8988T (cell line): ENCODE results near the gene PRR23E.

Experiments
- DNase-seq: peaks from one replicate; pipeline ENCODE4 v3.0.0; 2011

PRR23E gene

DNA sequence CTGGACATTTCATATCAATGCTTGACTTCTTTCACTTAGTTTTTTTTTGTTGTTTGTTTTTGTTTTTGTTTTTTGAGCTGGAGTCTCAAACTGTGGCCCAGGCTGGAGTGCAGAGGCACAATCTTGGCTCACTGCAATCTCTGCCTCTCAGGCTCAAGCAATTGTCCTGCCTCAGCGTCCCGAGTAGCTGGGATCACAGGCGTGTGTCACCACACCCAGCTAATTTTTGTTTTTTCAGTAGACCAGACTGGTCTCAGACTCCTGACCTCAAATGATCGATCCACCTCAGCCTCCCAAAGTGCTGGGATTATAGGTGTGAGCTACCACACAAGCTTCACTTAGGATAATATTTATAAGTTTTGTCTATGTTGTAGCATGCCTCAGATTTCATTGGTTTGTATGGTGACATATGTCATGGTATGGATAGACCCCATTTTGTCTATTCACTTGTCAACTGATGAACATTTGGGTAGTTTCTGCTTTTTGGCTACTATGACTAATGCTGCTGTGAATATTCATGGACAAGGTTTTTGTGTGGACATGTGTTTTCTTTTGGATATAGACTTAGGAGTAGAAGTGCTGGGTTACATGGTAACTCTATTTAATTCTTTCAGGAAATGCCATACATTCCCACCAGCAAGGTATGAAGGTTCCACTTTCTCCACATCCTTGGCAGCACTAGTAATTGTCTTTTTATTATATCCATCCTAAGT lies 6.8 kb upstream of the PRR23E start:
- DNase-seq: no peak

DNA sequence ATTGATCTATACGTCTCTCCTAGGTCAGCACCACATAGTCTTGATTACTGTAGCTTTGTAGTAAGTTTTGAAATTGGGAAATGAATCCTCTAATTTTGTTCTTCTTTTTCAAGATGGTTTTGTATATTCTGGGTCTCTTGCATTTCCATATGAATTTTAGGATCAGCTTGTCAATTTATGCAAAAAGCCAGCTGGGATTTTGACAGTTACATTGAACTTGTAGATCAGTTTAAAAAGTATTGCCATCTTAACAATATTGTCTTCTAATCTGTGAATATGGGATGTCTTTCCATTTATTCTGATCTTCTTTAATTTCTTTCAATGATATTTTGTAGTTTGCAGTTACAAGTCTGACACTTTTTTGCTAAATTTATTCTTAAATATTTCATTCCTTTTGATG lies 5.6 kb upstream of the PRR23E start:
- no peak for DNase-seq

DNA sequence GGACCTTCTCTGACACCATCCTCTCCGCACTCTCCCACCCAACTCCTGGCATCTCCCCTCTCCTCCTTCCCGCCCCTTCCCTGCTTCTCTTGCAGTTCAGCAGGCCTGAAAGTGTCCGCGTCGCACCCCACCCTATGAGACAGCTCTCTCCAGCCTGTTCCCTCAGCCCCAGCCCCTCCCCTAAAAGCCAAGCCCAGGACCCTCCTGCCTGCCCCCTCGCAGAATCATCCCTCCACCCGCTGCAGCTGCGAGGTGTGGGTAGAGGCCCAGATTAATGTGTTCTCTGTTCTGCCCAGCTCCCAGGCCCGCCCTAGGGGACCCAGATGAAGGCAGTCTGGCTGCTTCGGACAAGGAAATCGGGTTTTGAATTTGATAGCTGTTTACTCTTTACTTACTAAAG lies 410 bp downstream of the PRR23E start:
- no peak for DNase-seq

- no peak for DNase-seq
Observed at GRCh38 chr3:127193775-127194174, 844 bp downstream of the PRR23E start.

DNA sequence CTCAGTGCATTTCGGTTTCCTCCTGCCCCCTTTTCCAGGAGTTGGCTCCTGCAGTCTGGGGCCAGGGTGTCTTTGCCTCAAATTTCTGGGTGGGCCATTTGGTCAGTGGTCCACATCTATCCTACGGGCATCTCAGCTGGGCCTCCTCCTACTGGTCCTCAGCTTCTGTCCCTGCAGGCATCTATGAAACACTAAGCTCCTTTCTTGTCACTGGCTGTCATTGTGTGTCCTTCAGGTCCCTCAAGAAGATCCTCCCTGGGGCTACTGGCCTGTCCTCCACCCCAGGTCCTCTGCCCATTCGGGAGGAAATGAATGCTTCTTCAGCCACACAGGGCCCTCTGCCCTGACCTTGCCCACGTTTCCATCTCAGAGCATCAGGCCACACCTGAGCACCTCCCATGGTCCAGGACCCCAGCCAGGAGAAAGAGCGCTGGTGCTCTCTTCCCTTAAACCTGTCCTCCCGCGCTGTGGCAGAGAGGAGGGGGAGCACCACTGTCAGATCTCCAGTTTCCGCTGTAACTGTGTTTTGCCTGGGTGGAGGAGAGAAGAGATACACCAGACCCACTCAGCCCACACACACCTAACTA lies 1.8 kb downstream of the PRR23E start:
- no peak for DNase-seq

DNA sequence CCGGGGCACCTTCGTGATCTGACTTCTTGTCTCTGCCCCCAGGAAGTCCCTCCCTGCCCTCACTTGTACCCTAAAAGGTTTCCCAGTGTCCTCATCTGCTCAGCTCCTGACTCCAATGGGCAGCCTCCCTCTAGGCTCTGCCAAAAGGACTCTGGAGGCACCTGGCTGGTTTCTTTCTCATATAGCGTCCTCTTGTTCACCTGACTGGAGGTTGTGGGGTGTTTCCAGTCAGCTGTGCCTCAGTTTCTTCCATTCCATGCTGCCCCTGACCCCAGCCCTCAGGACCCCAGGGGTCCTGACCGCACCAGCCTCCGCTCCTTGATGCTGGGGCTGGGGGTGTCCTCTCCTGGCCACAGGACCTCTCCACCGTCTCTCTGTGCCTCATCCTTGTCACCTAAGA lies 2.5 kb downstream of the PRR23E start:
- DNase-seq: no peak

- no peak for DNase-seq
Observed at GRCh38 chr3:127196002-127196401, 3.1 kb downstream of the PRR23E start.

DNA sequence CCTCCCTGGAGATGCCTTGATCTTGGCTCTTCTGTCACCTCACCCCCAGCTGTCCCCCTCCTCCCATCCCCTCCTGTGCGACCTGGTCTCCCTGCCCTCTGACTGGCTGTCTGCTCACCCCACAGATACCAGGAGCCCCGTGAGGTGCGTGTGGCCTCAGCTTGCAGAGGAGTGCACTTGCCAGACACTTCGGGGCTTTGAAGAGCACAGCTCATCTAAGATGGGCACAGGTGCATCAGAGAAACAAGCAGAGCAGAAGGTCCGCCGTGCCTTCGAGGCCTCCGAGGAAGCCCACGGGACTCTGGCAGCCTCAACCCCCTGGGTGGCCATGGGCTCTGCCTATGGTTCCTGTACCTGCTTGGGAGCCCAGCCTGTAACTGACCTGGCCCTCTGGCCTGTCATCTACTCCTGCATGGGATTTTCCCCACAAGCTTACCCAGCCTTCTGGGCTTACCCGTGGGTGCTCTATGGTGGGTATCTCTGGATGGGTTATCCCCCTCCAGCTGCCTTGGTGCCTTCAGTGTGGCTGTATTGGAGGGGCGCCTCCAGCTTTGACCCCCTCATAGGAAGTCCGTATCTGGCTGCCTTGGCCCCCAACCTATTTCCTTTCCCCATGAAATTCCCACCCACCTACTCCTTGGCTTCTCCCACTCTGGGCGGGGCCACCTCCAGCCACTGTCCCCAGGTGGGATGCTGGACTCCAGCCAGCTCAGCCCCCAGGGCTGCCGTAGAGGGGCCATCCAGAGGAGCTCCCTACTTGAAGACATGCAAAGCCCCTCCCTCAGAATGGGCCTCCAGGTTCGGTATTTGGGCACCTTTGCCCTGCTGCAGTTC lies 3.8 kb downstream of the PRR23E start:
- no peak for DNase-seq

DNA sequence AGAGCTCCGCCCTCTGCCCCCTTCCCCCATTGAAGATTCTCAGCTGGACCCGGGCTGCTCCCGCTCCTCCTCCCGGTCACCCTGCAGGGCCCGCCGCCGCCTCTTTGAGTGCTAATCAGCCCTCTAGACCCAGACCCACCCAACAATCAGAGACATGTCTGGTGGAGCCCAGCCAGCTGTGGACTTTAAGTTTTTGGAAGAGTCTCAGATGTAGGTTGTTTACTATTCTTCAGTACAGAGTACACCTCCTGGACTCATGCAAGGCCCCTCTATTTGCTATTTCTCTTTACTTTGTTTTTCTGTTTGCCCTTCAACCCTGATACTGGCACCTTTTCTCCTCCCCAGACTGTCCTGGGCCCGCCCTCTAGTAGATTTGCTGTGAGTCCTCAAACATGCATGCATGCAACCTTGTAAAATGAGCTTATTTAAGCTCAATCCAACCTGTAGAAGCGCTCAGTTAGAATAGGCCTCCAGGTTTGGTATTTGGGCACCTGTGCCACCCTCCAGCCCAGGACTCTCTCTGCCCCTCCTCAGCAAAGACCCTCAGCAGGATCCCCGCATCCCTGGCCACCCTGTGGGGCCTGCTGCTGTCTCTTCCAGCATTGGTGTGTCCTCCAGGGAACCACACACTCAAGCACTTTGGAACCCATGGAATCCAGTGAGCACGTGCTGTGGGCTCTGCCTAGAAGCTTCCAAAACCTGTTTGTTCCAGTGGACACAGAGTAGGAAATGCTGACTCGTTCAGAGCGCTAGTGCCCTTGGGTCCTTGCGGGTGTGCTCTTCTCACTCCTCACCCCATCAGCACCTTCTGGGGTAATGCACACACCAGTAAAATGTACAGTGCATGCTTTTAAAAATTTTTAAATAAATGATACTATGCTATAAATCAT lies 4.6 kb downstream of the PRR23E start:
- DNase-seq: no peak

- no peak for DNase-seq
Observed at GRCh38 chr3:127200086-127200691, 7.3 kb downstream of the PRR23E start.

- DNase-seq: no peak
Observed at GRCh38 chr3:127203024-127203423, 10.1 kb downstream of the PRR23E start.

- DNase-seq: no peak
Observed at GRCh38 chr3:127204841-127205582, 12.1 kb downstream of the PRR23E start.

DNA sequence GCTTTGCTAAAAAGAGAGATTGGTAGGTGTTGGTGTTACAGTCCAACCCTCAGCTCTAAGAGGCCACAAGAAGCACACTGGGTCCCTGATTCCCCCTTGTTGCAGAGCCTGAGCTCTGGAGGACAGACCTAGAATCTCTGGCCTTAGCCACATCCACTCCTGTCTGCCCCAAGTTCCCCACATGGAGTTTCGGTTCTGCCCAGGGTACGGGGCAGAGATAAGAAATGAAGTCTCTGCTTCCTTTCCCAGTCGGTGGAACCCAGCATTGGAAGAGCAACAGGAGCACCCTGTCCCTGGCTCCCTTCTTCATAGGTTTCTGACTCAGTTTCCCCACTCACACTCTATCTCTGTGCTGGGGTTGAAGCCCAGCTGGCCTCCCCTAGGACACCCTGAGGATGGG lies 13.2 kb downstream of the PRR23E start:
- no peak for DNase-seq

DNA sequence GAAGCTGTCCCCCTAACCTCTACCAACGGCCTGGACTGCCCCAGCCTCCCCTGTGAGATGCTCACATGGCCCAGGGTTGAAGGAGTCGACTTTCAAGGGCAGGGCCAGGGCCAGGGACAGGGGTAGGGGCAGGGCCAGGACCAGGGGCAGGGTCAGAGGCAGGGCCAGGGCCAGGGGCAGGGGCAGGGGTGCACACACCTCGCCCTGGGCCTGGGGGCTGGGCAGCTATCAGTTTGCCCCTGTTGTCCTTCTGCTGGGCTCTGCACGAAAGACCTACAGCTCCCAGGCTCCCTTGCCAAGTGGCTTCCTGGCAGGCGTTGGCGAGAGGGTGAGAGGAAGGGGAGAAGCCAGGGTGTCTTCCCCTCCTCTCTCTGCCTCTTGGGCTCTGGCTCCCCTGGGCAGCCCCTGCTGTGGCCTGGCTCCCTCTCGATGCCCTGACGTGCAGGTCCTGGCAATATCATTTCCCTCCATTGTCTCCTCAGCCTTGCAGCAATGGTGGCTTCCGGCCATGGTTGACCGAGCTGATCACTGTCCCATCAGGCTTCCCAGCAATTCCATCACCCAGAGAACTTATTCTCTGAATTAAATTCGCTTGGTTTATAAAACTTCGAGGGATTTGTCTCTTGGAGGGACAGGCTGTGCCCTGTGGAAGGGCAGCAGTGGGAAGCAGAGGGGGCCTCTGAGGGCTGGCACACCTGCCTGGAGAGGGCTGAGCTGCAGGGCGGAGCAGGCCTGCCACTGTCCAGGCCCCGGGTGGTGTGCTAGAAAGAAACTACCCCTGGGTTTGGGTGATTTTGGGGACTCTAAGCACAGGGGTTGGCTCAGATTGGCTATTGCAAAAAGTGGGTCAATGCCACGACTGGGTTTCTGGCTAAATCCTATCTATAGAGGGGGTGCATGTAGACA lies 13.9 kb downstream of the PRR23E start:
- no peak for DNase-seq

GRCh38 chr3:127207727-127208482 lies 15.0 kb downstream of the PRR23E start:
- DNase-seq: no peak

DNA sequence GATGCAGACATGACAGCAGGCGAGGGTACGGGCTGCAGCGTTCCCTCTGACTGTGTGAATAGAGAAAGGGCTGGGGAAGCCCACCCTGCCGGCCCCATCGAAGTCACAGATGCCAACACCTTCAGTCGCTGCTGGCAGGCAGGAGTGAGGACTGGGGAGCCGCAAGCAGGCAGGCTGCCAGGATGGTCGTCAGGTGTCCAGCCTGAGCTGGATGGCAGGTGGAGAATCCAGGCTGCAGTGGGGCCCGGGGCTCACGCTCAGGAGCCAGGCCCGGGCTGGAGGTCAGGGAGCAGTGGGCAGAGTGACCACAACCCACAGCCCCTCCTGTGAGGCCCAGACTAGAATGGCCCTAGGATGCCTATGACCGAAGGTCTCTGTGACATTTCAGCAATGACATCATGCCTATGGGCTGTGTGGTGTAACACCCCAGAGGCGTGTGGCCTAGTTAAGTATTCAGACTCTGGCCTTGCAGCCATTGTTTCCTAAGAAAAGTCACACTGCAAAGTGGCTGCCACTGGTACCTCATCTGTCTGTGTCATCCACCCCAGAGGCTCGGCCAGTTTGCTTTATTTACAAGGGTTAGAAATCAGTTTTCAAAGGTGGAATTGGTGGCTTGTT lies 15.7 kb downstream of the PRR23E start:
- DNase-seq: no peak

- no peak for DNase-seq
Observed at GRCh38 chr3:127209155-127209839, 16.4 kb downstream of the PRR23E start.

- no peak for DNase-seq
Observed at GRCh38 chr3:127209840-127210653, 17.1 kb downstream of the PRR23E start.
